ENCODE data around the gene CALML6. TPM values are rescaled to one million over a fixed set of nuclear protein-coding genes. Genes with fewer than 3 reads are reported as not detected.
A peak's percentile ranks its signal among the peaks of the same experiment; 100 is the strongest.

CALML6 gene
- total and polyA plus RNA-seq, 2 experiments from 2014 or later = 0.87 TPM; not detected in 1

DNA sequence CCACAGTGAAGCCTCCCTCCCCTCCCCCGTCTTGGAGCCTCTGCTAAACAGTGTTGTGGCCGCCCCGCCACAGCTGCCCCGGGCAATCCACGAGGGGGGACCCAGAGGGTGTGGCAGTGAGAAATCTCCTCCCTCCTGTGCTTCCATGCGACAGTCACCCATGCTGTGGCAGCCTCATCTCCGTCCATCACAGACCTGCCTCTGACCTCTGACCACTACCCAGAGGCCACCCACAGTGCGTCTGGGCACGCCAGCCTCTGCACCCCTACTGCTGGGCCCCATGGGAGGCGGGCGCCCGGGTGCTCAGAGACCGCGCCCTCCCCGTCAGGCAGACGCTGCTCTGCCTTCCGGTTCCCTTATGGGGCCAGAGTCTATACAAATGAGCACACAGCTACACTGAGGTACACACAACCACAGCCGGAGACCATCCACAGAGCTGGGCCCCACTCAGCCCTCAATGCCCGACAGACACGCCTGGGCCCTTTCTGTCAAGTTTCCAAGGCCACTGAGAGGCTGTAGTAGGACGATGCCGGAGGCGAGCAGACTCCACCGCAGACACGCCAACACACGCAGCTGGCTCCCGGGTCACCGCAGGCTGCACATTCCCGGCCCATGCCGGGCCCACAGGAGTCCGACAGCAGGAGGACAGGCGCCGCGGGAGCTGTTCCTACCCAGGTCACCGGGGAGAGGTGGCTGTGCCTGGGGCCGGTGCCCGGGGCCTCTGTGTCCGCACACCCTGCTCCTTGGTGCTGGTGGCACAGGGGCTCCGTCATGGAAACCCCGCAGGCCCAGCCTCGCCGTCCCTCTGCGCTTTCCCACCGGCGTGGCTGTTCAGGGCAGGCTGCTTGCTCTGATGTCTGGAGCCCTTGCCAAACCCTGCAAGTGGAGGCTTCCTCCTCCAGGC is 27.9 kb downstream of the CALML6 start:
- Histone ChIP-seq H3K27me3 (ENCODE audit: insufficient read depth) (no peaks in the 10 kb centered on the region), H4K20me1 (replicated peaks; ENCODE audit: insufficient read depth) (no peaks in the 10 kb centered on the region), H2AFZ (peak overlapping the region; percentile 97), H3F3A (replicated peaks; ENCODE audit: low read depth) (0 out of 2 replicates have a peak, but pooled peaks cover 4% of the 10 kb centered on the region), H3K4me2 (no peak overlapping the region), H3K36me3 (ENCODE audit: insufficient read depth) (no peaks in the 10 kb centered on the region), H3K27ac (ENCODE audit: low read depth) (0 out of 2 replicates have a peak overlapping the region, but pooled peaks have one; percentile 78), H3K4me1 (ENCODE audit: insufficient read depth) (no peaks in the 10 kb centered on the region), H3K9me2 (ENCODE audit: insufficient read depth) (no peaks in the 10 kb centered on the region), H3K79me2 (replicated peaks; ENCODE audit: insufficient read depth) (no peaks in the 10 kb centered on the region), H3K4me3 (no peak overlapping the region)
- Mint-ChIP-seq H3K9me3 (no peaks in the 10 kb centered on the region), H3K4me1 (peaks cover 4% of the 10 kb centered on the region; the same call in 1 of the 3 replicates), H3K27ac (no peak overlapping the region), H3K4me3 (no peak overlapping the region), H3K27me3 (ENCODE audit: insufficient read depth, low read depth, poor library complexity) (peaks cover 20% of the 10 kb centered on the region), H3K36me3 (ENCODE audit: low read depth) (no peaks in the 10 kb centered on the region)
- no peak for DNase-seq (ENCODE audit: low spot score)
- ATAC-seq = no peak; the same call in 2 of the 3 replicates
- TF ChIP-seq POLR2AphosphoS5 (IDR thresholded peaks at IDR 0.05; ENCODE audit: low read depth) (no peak), ZNF331 (CRISPR knock-in tag; IDR thresholded peaks at IDR 0.05; ENCODE audit: low read depth) (no peak), ZNF462 (CRISPR knock-in tag; IDR thresholded peaks at IDR 0.05) (no peak), JUNB (IDR thresholded peaks at IDR 0.05; ENCODE audit: unreplicated experiment) (no peak), CTCF (conservative IDR thresholded peaks at IDR 0.05; ENCODE audit: low read depth in 2 of 2) (no peak), REST (IDR thresholded peaks at IDR 0.05; ENCODE audit: unreplicated experiment) (no peak), EZH2 (IDR thresholded peaks at IDR 0.05; ENCODE audit: low read depth, unreplicated experiment) (no peak), CREB1 (CRISPR knock-in tag; IDR thresholded peaks at IDR 0.05; ENCODE audit: low read depth) (no peak)
- TF ChIP-seq, protein P1, sequence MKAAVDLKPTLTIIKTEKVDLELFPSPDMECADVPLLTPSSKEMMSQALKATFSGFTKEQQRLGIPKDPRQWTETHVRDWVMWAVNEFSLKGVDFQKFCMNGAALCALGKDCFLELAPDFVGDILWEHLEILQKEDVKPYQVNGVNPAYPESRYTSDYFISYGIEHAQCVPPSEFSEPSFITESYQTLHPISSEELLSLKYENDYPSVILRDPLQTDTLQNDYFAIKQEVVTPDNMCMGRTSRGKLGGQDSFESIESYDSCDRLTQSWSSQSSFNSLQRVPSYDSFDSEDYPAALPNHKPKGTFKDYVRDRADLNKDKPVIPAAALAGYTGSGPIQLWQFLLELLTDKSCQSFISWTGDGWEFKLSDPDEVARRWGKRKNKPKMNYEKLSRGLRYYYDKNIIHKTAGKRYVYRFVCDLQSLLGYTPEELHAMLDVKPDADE (IDR thresholded peaks at IDR 0.05) = no peak

Measured in GM23338 (cell line).